ENCODE data around the gene CLDN24.
"Not testable (repeated sequence)": the region's sequence is repeated elsewhere in the genome, so short reads cannot be mapped to it uniquely, and the experiment has no call there.

Gene CLDN24

GRCh38 chr4:183347146-183347545 lies 24.9 kb upstream of the CLDN24 start:
- no peak for DNase-seq (ENCODE audit: low read depth in 2 of 2)

GRCh38 chr4:183345261-183345660 lies 23.0 kb upstream of the CLDN24 start:
- no peak for DNase-seq (ENCODE audit: low read depth in 2 of 2)

GRCh38 chr4:183344523-183345255 lies 22.5 kb upstream of the CLDN24 start:
- no peak for DNase-seq (ENCODE audit: low read depth in 2 of 2)

GRCh38 chr4:183343730-183344129 lies 21.5 kb upstream of the CLDN24 start:
- no peak for DNase-seq (ENCODE audit: low read depth in 2 of 2)

- no peak for DNase-seq (ENCODE audit: low read depth in 2 of 2)
Measured at GRCh38 chr4:183342541-183343533, 20.6 kb upstream of the CLDN24 start.

DNA sequence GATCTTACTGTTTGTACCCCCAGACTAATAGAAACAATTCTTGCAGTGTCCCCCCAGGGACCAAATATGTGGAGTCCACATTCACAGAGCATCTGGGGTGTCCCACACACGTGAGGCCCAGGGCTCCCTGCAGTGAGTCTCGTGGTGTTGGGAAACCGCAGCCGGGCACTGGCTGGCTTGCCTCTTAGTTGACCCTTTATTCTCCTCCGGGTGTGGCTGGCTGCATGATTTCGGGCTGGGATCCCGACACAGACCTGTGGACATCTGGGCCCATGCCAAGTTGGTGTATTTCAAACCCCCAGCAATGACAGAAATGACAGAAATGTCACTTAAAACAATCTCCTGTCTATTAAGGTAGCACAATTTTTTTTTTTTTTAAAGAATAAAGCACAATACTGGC lies 15.6 kb upstream of the CLDN24 start:
- DNase-seq (ENCODE audit: low read depth in 2 of 2) = no peak

DNA sequence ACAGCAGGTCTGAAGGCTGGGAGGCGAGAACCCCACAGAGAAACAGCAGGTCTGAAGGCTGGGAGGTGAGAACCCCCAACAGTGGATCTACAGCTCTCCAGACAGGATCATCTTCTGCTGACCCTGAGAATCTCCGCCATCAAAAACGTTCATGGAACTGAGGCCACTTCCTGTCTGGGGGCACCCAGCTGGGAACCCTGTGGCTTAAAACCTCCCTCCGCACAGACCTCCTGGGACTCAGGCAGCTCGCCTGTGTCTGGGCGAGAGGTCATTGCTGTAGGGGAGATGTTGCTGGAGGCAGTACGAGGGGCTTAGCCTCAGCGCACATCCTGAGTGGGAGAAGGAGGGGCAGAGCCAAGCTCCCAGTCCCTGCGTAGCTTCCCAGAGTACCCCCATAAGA lies 15.1 kb upstream of the CLDN24 start:
- no peak for DNase-seq (ENCODE audit: low read depth in 2 of 2)

DNA sequence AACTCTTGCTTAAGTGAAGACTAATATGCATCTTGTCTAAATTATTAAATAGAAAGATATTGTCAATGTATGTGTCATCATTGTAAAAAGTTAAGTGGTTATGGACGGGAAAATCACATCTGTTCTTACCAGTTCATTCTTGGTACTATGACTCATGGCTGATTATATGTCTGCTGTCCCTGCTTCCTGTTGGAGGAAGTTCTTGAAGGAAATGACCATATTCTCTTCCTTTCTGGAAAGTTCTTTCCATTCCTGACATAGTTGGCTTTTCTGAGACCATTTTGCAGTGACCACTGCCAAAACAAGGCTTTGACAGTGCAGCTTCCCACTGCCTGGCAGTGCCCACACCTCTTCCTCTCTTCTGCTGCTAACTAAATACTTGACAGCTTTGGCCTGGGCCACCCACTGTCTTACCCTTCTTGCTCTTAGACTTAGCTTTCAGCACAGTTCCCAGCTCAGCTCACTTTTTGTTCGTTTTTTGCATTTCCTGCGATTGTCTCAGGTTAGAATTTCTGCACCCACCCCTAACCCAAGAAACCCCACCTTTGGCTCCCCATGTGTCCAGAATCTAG lies 13.2 kb upstream of the CLDN24 start:
- DNase-seq (ENCODE audit: low read depth in 2 of 2) = no peak

DNA sequence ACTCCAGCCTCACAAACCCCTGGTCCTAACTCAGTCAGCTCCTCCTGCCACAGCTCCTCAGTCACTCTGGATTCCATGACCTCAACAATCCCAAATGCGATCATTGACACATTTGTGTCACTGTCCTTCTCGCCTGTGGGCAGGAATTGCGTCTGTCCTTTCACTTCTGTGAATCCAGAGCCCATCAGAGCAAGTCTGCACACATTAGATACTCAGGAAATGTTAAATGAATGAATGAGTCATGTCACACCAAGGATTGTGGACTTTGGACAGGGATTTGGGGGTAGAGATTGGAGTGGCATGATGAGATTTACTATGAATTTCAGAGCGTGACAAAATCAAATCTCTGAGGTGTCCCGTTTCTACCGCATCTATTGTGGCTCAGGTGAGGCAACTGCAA lies 11.8 kb upstream of the CLDN24 start:
- DNase-seq (ENCODE audit: low read depth in 2 of 2) = no peak

DNA sequence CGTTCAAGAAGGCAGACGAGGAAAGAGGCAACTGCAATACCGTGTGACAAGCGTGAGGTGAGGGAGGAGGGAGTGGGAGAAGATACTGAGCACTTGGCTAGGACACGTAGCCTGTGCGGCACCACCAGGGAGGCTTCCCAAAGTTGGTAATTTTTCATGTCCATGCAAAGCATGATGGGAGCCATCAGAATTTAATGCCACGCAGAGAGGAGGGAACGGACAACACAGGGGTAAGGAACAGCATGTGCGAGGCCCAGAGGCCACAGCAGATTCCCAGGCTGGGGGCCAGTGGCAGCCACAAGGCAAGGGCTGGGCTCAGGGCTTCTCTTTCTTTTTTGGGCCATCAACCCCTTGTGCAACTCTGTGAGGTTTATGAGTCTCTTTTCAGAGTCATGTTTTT lies 11.0 kb upstream of the CLDN24 start:
- no peak for DNase-seq (ENCODE audit: low read depth in 2 of 2)

DNA sequence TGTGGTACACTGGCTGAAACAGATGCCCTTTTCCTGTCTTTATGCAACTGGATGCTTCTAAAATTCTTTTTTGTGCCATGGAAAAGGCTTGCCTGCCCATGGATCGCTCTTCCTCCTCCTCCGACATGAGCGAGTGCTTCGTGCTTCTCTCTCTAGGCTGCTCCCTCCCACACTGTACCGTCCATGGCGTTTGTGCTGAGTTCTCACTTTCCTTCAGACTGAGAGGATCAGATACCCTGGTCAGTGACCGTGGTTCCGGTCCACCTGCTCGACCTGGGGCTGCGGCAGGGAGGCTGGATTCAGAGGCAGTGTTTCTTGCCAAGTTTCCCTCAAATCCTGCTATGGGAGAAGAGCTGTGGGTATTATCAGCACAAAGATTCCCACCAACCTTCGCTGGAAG lies 10.2 kb upstream of the CLDN24 start:
- no peak for DNase-seq (ENCODE audit: low read depth in 2 of 2)

- no peak for DNase-seq (ENCODE audit: low read depth in 2 of 2)
Measured at GRCh38 chr4:183330841-183331240, 8.6 kb upstream of the CLDN24 start.

GRCh38 chr4:183329954-183330742 lies 7.9 kb upstream of the CLDN24 start:
- no peak for DNase-seq (ENCODE audit: low read depth in 2 of 2)

DNA sequence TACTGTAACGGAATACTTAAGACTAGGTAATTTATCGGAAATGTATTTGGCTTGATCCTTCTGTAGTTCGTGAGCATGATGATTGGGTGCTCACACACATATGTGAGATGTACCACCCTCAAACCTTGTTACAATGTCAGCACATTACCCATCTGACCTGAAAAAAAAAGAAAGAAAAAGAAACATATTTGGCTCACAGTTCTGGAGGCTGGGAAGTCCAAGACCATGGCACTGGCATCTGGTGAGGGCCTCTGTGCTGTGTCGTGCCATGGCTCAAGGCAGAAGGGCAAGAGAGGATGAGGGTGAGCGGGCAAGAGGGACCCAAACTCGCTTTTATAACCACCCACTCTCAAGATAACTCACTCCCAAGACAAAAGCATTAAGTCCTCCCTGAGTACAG lies 7.0 kb upstream of the CLDN24 start:
- DNase-seq (ENCODE audit: low read depth in 2 of 2) = no peak

DNA sequence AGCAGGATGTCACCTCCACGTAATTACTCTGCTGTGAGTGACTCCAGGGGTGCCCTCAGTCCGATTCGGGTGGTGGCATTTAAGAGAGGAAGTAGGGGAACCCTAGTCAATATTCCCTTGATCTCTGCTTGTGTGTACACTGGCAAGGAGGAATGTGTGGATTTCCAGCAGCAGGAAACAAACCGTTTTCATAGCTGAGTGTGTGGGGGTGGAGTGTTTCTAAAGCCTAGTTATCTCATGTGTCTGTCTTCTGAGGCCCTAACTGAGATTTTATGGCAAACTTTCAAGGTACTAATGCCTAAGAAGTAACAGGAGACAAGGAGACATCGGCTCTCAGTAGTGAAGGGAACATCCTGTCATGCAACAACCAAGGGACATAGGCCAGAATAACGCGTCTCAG lies 6.6 kb upstream of the CLDN24 start:
- DNase-seq (ENCODE audit: low read depth in 2 of 2) = no peak

- no peak for DNase-seq (ENCODE audit: low read depth in 2 of 2)
Measured at GRCh38 chr4:183327827-183328226, 5.6 kb upstream of the CLDN24 start.

DNA sequence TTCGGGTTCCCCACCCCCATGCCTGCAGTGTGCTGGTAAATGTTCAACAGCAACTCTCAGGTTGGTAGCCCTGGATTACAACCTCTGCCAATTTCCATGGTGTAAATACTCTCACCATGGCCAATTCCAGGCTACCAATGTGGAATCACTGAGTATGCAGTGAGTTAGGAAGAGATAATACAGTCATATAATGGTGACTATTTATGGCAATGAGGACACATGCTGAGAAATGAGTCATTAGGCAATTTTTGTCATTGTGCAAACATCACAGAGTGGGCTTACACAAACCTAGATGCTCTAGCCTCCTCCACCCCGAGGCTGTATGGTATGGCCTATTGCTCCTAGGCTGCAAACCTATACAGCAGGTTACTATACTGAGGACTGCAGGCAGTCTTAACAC lies 4.6 kb upstream of the CLDN24 start:
- no peak for DNase-seq (ENCODE audit: low read depth in 2 of 2)

DNA sequence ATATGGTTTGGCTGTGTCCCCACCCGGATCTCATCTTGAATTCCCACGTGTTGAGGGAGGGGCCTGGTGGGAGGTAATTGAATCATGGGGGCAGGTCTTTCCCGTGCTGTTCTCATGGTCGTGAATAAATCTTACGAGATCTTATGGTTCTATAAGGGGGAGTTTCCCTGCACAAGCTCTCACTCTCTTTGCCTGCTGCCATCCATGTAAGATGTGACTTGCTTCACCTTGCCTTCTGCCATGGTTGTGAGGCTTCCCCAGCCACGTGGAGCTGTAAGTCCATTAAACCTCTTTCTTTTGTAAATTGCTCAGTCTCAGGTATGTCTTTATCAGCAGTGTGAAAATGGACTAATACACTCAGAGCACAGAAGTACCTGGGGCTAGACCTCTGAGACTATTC lies 4.2 kb upstream of the CLDN24 start:
- DNase-seq (ENCODE audit: low read depth in 2 of 2) = not testable (repeated sequence)

DNA sequence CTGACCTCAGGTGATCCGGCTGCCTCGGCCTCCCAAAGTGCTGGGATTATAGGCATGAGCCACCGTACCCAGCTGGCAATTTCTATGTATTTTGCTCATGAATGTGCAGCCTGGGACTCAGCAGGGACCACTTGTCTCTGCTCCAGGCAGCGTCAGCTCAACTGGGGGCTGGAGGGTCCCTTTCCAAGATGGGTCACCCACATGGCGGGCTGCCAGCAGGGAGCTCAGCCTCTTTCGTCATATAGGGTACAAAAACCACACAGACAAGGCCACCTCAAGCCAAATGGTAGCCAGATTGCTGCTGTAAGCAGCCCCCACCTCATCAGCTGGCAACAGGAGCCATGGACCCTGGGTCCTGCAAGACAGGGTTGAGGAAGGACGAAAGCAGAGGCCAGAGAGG lies 2.4 kb upstream of the CLDN24 start:
- no peak for DNase-seq (ENCODE audit: low read depth in 2 of 2)

DNA sequence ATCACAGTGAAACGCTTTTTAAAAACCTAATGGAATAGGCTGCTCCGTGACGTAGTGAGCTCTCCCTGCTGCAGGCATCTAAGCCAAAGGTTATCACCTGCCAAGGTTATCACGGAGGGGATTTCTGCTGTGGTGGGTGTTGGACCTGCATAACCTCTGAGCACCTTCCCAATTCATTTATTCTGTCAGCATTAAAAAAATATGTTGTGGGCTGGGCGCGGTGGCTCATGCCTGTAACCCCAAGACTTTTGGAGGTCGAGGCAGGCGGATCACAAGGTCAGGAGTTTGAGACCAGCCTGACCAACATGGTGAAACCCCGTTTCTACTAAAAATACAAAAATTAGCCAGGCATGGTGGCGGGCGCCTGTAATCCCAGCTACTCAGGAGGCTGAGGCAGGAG lies 1.8 kb upstream of the CLDN24 start:
- not testable (repeated sequence) for DNase-seq (ENCODE audit: low read depth in 2 of 2)

DNA sequence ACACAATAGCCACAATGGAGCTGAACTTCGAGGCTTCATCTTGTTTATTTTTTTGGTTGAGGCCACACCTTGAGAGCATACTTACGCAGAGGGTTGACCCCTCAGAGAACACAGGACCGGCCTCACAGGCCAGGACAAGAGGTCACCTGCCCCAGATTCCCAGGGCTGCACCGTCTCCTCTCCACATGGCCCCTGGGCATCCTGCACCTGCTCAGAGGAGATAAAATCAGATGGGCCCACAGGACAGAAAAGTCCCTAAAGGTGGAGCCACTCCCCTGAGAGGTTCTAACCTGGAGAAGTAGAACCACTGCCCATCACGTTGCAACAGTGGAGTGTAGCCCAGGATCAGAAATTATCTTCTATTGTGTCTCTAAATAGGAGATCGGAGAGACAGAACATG lies 1.1 kb upstream of the CLDN24 start:
- DNase-seq (ENCODE audit: low read depth in 2 of 2) = no peak

DNA sequence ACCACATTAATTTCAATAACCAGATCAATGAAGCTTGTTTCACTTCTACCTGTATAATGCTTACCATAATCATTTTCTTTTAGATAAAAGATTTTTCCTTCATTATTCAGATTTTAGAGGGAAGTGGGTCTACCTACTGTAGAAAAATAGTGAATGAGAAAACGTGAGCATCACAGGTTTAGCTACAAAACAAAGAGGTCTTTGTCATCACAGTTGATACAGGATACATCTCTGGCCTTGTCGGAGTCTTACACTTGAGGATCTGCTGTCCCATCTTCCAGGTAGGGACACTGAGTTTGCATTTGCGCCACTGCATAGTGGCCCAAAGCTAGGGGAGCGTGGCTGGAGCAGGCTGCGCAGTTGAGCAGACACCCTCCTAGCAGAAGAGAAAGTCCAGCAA lies 710 bp downstream of the CLDN24 start:
- DNase-seq (ENCODE audit: low read depth in 2 of 2) = no peak
